ENCODE data around the gene TRMO.

The TRMO gene

GRCh38 chr9:97903177-97903576, 19.1 kb downstream of the TRMO start:
- DNase-seq, result no peak

GRCh38 chr9:97900738-97901565, 21.3 kb downstream of the TRMO start:
- peak; percentile 13 to 68 for DNase-seq

- DNase-seq, result no peak
Measured at GRCh38 chr9:97900103-97900737, 22.1 kb downstream of the TRMO start.

GRCh38 chr9:97895695-97896332, 26.5 kb downstream of the TRMO start:
- peak; percentile 12 to 42 for DNase-seq

- no peak for DNase-seq
Measured at GRCh38 chr9:97895211-97895610, 27.1 kb downstream of the TRMO start.

- DNase-seq, result no peak
Measured at GRCh38 chr9:97892421-97892820, 29.9 kb downstream of the TRMO start.

GRCh38 chr9:97891736-97892135, 30.6 kb downstream of the TRMO start:
- DNase-seq, result no peak

- peak in 1 of 2 experiments; percentile 6 for DNase-seq
Measured at GRCh38 chr9:97889941-97890887, 32.1 kb downstream of the TRMO start.

GRCh38 chr9:97880336-97880735, 42.0 kb downstream of the TRMO start:
- DNase-seq, result no peak

GRCh38 chr9:97876061-97876460, 46.2 kb downstream of the TRMO start:
- no peak for DNase-seq

GRCh38 chr9:97875111-97875510, 47.2 kb downstream of the TRMO start:
- no peak for DNase-seq

- DNase-seq, result no peak
Measured at GRCh38 chr9:97874624-97875023, 47.7 kb downstream of the TRMO start.

GRCh38 chr9:97873882-97874281, 48.4 kb downstream of the TRMO start:
- no peak for DNase-seq

GRCh38 chr9:97873425-97873824, 48.9 kb downstream of the TRMO start:
- no peak for DNase-seq

GRCh38 chr9:97868859-97869258, 53.4 kb downstream of the TRMO start:
- no peak for DNase-seq

- no peak for DNase-seq
Measured at GRCh38 chr9:97866848-97867247, 55.5 kb downstream of the TRMO start.

- no peak for DNase-seq
Measured at GRCh38 chr9:97866300-97866699, 56.0 kb downstream of the TRMO start.

- no peak for DNase-seq
Measured at GRCh38 chr9:97864396-97864795, 57.9 kb downstream of the TRMO start.

- DNase-seq, result no peak
Measured at GRCh38 chr9:97863314-97863713, 59.0 kb downstream of the TRMO start.

GRCh38 chr9:97861148-97861475, 61.2 kb downstream of the TRMO start:
- no peak for DNase-seq

- peak in 1 of 2 experiments; percentile 54 for DNase-seq
Measured at GRCh38 chr9:97860451-97861147, 61.7 kb downstream of the TRMO start.

GRCh38 chr9:97859346-97859745, 63.0 kb downstream of the TRMO start:
- DNase-seq, result no peak
